Thoracic aorta (tissue), 2 donors: ENCODE data around the gene NPNT. TPM values are rescaled to one million over a fixed set of nuclear protein-coding genes. Genes with fewer than 3 reads are reported as not detected.
A peak's percentile ranks its signal among the peaks of the same experiment; 100 is the strongest.

Experiments
- ATAC-seq: fragments of 150-250 bp; one replicate; pipeline ENCODE4 v1.8.0; 2017; ENCODE audit warnings: low read depth; ENCODE audit not compliant: insufficient number of reproducible peaks, low FRiP score
- DNase-seq: peaks from one replicate; pipeline ENCODE4 v3.0.0-alpha.2; 2020; ENCODE audit warnings: low spot score
- H3K27ac ChIP-seq, 2 donors: fragments of 200-600 bp; sonication (generic); 1 replicate in 1 of 2; 2 replicates in 1 of 2; pipeline ENCODE4 v1.5.1; 2016; ENCODE audit warnings: mild to moderate bottlenecking in 2 of 2, moderate library complexity in 2 of 2
- H3K27me3 ChIP-seq: fragments of 200-600 bp; sonication (generic); replicated peaks from 2 replicates; pipeline ENCODE4 v1.6.0; 2016; ENCODE audit warnings: mild to moderate bottlenecking; ENCODE audit not compliant: insufficient read depth
- H3K36me3 ChIP-seq: fragments of 200-600 bp; sonication (generic); one replicate; pipeline ENCODE4 v1.5.1; 2016
- H3K4me1 ChIP-seq, 2 donors: fragments of 200-600 bp; sonication (generic); 1 replicate in 1 of 2; 2 replicates in 1 of 2; pipeline versions ENCODE4 v1.5.1 to v1.6.0; 2016; ENCODE audit warnings: low read depth in 2 of 2, mild to moderate bottlenecking in 1 of 2; ENCODE audit not compliant: control insufficient read depth in 1 of 2
- H3K4me3 ChIP-seq: fragments of 200-600 bp; sonication (generic); 2 replicates; pipeline ENCODE4 v1.5.1; 2016; ENCODE audit warnings: mild to moderate bottlenecking
- H3K9me3 ChIP-seq: fragments of 200-600 bp; sonication (generic); 2 replicates; pipeline ENCODE4 v1.5.1; 2016
- total RNA-seq, 2 donors: library from RNA; depleted of rRNA; stranded (reverse); fragments of >200 nt; gene quantifications; one replicate each; pipeline versions ENCODE4 v1.1.0 to v1.2.3, GENCODE V29; 2016
- TF ChIP-seq, protein P1 (sequence below): fragments of 200-600 bp; sonication (generic); IDR thresholded peaks from one replicate; pipeline ENCODE4 v1.5.1; 2019; ENCODE audit warnings: antibody characterized with exemption

NPNT gene
- total RNA-seq, 2 donors from 2014 or later: 167 to 240 TPM

DNA sequence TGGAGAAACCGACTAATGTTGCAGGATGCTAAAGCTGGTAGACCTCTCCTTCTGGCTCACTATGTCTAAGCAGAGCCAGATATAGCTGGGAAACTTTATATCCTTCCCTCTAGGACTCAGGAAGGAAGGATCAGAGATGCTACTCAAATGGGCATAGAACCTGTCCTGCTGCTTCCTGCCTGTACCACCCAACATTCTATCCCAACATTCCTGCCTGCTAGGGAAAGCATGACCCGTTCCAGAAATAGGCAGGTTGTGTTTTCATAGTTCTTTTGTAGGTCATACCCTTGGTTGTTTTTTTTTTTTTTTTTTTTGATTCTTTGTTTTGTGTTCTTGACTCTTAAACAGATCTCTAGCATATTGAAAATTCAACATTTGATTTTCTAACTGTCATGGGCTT, 5.3 kb downstream of the NPNT start:
- H3K27ac ChIP-seq: peak overlapping the region in 1 of 2 donors; percentile 87
- TF ChIP-seq, protein P1, sequence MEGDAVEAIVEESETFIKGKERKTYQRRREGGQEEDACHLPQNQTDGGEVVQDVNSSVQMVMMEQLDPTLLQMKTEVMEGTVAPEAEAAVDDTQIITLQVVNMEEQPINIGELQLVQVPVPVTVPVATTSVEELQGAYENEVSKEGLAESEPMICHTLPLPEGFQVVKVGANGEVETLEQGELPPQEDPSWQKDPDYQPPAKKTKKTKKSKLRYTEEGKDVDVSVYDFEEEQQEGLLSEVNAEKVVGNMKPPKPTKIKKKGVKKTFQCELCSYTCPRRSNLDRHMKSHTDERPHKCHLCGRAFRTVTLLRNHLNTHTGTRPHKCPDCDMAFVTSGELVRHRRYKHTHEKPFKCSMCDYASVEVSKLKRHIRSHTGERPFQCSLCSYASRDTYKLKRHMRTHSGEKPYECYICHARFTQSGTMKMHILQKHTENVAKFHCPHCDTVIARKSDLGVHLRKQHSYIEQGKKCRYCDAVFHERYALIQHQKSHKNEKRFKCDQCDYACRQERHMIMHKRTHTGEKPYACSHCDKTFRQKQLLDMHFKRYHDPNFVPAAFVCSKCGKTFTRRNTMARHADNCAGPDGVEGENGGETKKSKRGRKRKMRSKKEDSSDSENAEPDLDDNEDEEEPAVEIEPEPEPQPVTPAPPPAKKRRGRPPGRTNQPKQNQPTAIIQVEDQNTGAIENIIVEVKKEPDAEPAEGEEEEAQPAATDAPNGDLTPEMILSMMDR: no peak
- DNase-seq (no peak), ATAC-seq (no peak)
- H3K9me3 ChIP-seq: no peaks in the 10 kb centered on the region
- no peaks in the 10 kb centered on the region for H3K36me3 ChIP-seq
- H3K27me3 ChIP-seq: no peaks in the 10 kb centered on the region
- no peak overlapping the region for H3K4me3 ChIP-seq
- H3K4me1 ChIP-seq: peaks cover 17 to 56% of the 10 kb centered on the region in 2 donors

DNA sequence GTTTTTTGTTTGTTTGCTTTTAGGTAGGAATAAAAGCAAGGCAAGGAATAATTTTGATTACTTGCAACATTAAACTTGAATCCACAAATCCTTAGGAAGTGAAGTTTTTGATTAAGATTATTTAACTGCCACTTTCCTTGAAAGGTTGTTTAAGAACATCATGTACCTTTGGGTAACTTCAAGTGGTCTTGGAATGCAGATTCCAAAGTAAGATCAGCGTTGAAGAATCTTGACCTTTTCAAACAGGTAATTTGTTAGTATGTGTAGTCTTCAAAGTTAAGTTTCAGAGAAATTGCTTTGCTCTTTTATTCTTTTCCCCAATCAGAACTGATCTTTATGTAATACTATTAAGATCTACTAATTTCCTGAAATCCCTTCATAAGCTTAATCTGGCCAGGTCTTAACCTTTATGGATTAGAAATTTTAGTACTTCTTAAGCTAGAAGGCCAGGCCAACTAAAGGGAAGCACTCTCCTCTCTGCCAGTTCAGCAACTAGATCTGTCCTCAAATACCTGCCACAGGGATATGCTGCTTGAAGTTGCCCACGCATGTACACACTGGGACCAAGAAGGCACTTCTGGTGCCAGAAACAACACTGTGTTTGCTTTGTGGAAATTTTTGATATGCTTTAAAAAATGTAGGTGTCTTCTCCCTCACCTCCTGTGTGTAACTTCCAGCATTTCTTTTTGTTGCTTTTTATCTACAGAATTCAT, 7.4 kb downstream of the NPNT start:
- H3K27ac ChIP-seq: no peak overlapping the region
- no peaks in the 10 kb centered on the region for H3K9me3 ChIP-seq
- no peak overlapping the region for H3K4me3 ChIP-seq
- peaks cover 6% of the 10 kb centered on the region for H3K36me3 ChIP-seq
- H3K4me1 ChIP-seq: peaks cover 17 to 49% of the 10 kb centered on the region in 2 donors
- TF ChIP-seq, protein P1: no peak
- no peak for ATAC-seq
- no peaks in the 10 kb centered on the region for H3K27me3 ChIP-seq
- DNase-seq: no peak

DNA sequence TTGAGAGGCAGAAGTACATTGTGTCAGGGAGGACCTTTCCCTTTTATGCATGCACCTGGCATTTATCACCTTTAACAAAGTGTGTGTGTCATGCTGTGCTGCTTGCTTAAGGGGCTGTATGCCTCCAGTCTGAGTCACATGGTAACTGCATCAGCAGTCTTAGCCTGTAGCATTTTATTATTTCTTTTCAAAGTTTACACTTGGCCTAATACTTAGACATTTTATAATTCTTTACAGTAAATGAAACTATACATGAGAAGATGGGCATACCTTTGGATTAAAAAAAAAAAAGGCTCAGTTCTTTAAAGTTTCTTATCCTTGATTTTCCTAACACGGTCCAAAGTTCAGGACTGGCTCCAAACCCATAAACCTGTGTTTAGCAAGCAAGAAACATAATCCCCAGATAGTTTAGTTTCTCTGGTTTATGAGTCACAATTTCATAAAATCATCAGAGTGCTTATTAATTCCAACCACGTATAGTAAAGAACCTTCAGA, 14.6 kb downstream of the NPNT start:
- no peak for DNase-seq
- no peak for ATAC-seq
- Histone ChIP-seq H3K27me3 (no peaks in the 10 kb centered on the region), H3K4me3 (no peak overlapping the region), H3K4me1 (peaks cover 18 to 32% of the 10 kb centered on the region in 2 donors), H3K9me3 (no peaks in the 10 kb centered on the region), H3K27ac (peak overlapping the region in 1 of 2 donors; percentile 81), H3K36me3 (peaks cover 6% of the 10 kb centered on the region)
- TF ChIP-seq, protein P1: no peak

DNA sequence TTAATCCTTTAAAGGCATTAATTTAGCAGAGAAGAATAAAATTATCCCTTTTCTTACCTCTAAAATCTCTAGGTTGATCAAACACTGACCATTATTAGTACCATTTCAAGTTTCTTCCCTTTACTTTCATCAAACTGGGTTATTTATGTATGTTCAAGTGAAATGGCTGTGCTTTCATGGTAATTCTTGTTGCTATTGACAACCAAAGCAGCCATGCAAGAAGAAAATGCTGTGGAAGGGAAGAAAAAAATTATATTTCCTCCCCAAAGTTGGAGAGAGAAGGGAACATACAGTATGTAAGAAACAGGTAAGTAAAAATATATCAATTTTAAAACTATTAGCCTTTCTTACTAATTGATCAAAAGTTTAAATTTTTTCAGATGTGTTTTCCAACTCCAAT, 16.2 kb downstream of the NPNT start:
- H3K27ac ChIP-seq: peak overlapping the region; percentile 55 to 81
- H3K27me3 ChIP-seq: no peaks in the 10 kb centered on the region
- peaks cover under 1% of the 10 kb centered on the region for H3K36me3 ChIP-seq
- H3K4me1 ChIP-seq: peaks cover 18 to 47% of the 10 kb centered on the region in 2 donors
- ATAC-seq (no peak), DNase-seq (no peak)
- peak overlapping the region; percentile 57 for H3K4me3 ChIP-seq
- H3K9me3 ChIP-seq: no peaks in the 10 kb centered on the region
- TF ChIP-seq, protein P1: no peak

DNA sequence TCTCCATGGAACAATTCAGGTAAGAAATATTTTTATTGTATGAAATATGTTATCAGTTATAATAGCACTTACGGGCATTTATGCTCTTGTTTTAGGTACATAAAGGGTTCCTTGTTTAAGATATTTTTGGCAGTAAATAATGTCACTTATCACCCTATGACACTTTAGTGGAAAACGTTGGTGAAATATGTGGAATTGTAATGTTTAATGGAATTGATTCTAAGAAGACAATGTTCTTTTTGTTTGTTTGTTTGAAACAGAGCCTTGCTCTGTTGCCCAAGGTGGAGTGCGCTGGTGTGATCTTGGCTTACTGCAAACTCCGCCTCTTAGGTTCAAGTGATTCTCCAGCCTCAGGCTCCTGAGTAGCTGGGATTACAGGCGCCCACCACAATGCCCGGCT, 17.4 kb downstream of the NPNT start:
- Histone ChIP-seq H3K27ac (peak overlapping the region; percentile 52 to 81), H3K4me1 (peaks cover 18 to 48% of the 10 kb centered on the region in 2 donors), H3K36me3 (no peaks in the 10 kb centered on the region), H3K4me3 (peak overlapping the region; percentile 57), H3K9me3 (no peaks in the 10 kb centered on the region), H3K27me3 (no peaks in the 10 kb centered on the region)
- ATAC-seq (no peak), DNase-seq (no peak)
- TF ChIP-seq, protein P1: no peak
